ENCODE data around the gene SH3PXD2B. TPM values are rescaled to one million over a fixed set of nuclear protein-coding genes. Genes with fewer than 3 reads are reported as not detected.
"Not testable (repeated sequence)": the region's sequence is repeated elsewhere in the genome, so short reads cannot be mapped to it uniquely, and the experiment has no call there.

SH3PXD2B gene
- total RNA-seq, 4 donors from 2014 or later, result 27.8 to 52.6 (median 44.4) TPM

DNA sequence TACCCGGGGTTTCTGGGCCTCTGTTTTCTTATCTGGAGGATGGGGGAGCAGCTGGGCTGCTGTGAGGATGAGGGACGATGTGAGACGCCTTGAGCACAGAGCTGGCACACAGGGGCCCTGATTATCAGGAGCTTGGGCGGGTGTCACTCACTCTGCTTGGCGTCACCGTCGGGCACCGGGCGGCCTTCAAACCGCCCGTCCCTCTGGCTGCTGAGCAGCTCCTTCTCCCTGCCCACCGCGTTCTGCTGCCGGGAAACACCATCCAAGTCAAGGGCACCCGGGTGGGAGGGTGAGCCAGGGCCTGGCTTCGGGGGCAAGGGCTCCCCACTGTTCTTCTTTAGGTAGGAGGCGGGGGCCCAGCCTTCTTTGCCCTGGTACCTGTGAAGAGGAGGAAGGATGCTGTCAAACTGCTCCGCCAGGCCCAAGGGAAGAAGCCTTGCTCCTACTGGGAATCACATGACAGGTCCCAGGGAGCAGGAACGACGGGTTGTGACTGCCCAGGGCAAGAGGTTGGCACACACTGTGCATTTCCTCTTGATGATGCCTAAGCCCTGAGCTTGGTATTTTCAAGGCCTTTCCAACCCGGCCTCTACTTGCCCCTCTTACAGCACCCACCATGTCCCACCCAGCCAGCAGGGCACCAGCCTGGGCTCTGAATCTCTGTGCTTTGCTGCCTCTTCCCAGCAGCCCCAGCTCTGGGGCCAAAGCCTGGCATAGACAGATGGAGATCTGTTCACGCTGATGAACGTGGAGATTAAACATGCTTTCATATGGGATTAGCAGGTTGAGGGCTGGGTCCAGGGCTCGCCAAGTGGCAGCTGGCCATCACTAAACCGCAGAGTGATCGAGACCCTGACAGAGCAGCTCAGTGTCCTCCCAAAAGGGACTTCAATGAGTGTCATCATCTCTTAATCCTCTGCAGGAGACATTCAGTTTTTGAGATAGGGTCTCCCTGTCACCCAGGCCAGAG is 103.8 kb downstream of the SH3PXD2B start:
- no peak for DNase-seq (ENCODE audit: low spot score in 2 of 2)
- TF ChIP-seq EP300 (IDR thresholded peaks at IDR 0.05) (no peak), CTCF (IDR thresholded peaks at IDR 0.05) (no peak), POLR2A (IDR thresholded peaks at IDR 0.05) (no peak)
- no peak overlapping the region for H3K4me3 ChIP-seq
- H3K36me3 ChIP-seq, result peaks cover 0 to 96% (median 0%) of the 10 kb centered on the region in 3 donors
- no peaks in the 10 kb centered on the region for H3K9me3 ChIP-seq
- 88 to 89% methylated on average over 25 to 26 of the region's 26 CpGs for WGBS, 2 donors
- H3K4me1 ChIP-seq, result peaks cover 0 to 8% (median 0%) of the 10 kb centered on the region in 4 donors
- H3K27me3 ChIP-seq, result no peaks in the 10 kb centered on the region
- no peak overlapping the region for H3K27ac ChIP-seq

DNA sequence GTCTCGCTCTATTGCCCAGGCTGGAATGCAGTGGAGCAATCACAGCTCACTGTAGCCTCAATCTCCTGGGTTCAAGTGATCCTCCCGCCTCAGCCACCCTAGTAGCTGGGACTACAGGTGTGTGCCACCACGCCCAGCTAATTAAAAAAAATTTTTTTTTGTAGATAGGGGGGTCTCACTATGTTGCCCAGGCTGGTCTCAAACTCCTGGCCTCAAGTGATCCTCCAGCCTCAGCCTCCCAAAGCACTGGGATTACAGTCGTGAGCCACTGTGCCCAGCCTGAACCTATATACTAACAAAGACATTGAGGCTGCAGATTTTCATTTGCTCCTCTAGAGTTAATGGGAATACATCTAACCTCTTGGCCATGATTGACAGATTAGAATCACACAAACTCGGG is 105.6 kb downstream of the SH3PXD2B start:
- not testable (repeated sequence) for H3K4me1 ChIP-seq; H3K27me3 ChIP-seq; DNase-seq (ENCODE audit: low spot score in 2 of 2); H3K4me3 ChIP-seq; H3K9me3 ChIP-seq; H3K27ac ChIP-seq
- WGBS, 2 donors, result 77 to 85% methylated on average over 5 of the region's 5 CpGs
- H3K36me3 ChIP-seq, result peaks cover 0 to 99% (median 0%) of the 10 kb centered on the region in 3 donors

DNA sequence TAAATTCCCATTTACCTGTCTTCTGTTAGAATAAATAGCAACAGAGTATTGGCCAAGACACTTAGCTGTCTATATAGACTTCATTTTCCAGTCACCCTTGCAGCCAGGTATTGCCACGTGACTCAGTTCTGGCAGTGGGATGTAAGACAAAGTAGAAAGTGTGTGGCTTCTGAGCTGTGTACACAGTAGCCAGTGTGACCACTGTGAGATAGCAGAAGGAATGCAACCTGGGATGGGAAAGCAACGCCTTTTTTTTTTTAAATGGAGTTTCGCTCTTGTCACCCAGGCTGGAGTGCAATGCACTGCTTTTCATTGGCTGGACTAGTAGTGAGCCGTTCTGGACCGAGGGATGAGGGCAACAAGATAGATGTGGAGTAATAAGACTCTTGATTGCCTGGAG is 106.2 kb downstream of the SH3PXD2B start:
- no peak overlapping the region for H3K27ac ChIP-seq
- no peaks in the 10 kb centered on the region for H3K4me1 ChIP-seq
- TF ChIP-seq POLR2A (IDR thresholded peaks at IDR 0.05), result no peak
- TF ChIP-seq EP300 (IDR thresholded peaks at IDR 0.05), result no peak
- TF ChIP-seq CTCF (IDR thresholded peaks at IDR 0.05), result no peak
- DNase-seq (ENCODE audit: low spot score in 2 of 2), result no peak
- no peaks in the 10 kb centered on the region for H3K27me3 ChIP-seq
- peaks cover 0 to 99% (median 0%) of the 10 kb centered on the region in 3 donors for H3K36me3 ChIP-seq
- 84 to 93% methylated on average over 5 of the region's 5 CpGs for WGBS, 2 donors
- no peaks in the 10 kb centered on the region for H3K9me3 ChIP-seq
- no peak overlapping the region for H3K4me3 ChIP-seq

DNA sequence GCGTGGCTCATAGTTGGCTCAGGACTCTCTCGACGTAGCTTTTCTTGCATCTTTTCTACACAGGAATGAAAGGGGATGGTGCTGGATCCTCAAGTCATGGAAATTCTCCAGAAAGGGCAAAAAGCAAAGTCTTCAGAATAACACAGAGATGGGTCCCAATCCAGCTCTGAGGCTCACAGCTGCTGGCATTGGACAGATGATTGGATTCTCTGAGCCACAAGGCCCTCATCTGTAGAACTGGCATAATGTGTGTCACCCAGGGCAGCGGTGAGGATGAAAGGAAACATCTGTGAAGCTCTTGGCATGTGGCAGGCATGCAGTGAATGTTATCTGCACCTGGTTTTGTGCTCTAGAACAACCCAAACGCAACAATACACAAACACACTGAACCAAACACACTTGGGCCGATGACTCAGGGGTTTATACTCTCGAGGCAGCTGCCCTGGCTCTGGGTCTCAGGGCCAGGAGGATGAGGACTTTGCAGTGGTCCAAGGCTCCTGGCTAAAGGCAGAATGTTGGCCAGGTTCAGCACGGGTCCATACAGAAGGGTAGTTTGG is 106.8 kb downstream of the SH3PXD2B start:
- no peak for TF ChIP-seq POLR2A (IDR thresholded peaks at IDR 0.05)
- no peak for TF ChIP-seq CTCF (IDR thresholded peaks at IDR 0.05)
- no peak for TF ChIP-seq EP300 (IDR thresholded peaks at IDR 0.05)
- H3K4me1 ChIP-seq, result no peaks in the 10 kb centered on the region
- no peaks in the 10 kb centered on the region for H3K27me3 ChIP-seq
- WGBS, 2 donors, result 81 to 82% methylated on average over 8 of the region's 8 CpGs
- no peak for DNase-seq (ENCODE audit: low spot score in 2 of 2)
- H3K4me3 ChIP-seq, result no peak overlapping the region
- H3K36me3 ChIP-seq, result peaks cover 0 to 99% (median 0%) of the 10 kb centered on the region in 3 donors
- H3K9me3 ChIP-seq, result no peaks in the 10 kb centered on the region
- no peak overlapping the region for H3K27ac ChIP-seq

DNA sequence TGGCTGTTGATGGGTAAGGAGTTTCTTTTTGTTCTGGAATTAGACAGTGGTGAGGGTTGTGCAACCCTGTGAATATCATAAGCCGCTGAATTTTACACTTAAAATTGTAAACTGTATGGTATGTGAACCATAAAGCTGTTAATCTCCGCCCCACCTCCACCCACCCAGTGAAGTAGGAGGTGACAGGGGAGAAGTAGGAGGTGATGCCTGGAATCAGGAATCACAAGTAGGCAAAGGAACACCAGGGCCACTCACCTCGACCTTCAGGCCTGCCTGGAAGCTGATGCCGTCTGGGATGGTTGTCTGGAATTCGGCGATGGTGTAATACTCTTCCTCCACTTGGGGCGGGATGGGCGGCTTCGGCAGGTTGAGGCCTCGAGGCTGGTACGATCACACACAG is 108.4 kb downstream of the SH3PXD2B start:
- TF ChIP-seq POLR2A (IDR thresholded peaks at IDR 0.05) (no peak), CTCF (IDR thresholded peaks at IDR 0.05) (no peak), EP300 (IDR thresholded peaks at IDR 0.05) (no peak)
- DNase-seq (ENCODE audit: low spot score in 2 of 2), result no peak
- Histone ChIP-seq H3K9me3 (no peaks in the 10 kb centered on the region), H3K4me1 (no peaks in the 10 kb centered on the region), H3K27me3 (no peaks in the 10 kb centered on the region), H3K36me3 (peaks cover 0 to 99% (median 3%) of the 10 kb centered on the region in 3 donors), H3K4me3 (no peak overlapping the region), H3K27ac (no peak overlapping the region)
- 81 to 83% methylated on average over 11 of the region's 11 CpGs for WGBS, 2 donors

All from tibial nerve (tissue), 4 donors.